Activated CD8-positive, alpha-beta T cell treated with anti-CD3 and anti-CD28 coated beads for 36 hours (primary cell): ENCODE data around the gene COL18A1. TPM values are rescaled to one million over a fixed set of nuclear protein-coding genes. Genes with fewer than 3 reads are reported as not detected.

Experiments used
- ATAC-seq: fragments of 200-7000 bp; cut with Tn5 transposase; one replicate; pipeline ENCODE4 v1.10.0; 2021; ENCODE audit warnings: mild to moderate bottlenecking, moderate library complexity
- CTCF ChIA-PET: fragments of 350-600 bp; sonication (Branson Sonifier 250); formaldehyde crosslinking; loops from one replicate; lab custom pipeline; 2021; ENCODE audit warnings: antibody characterized with exemption; lab: Charles Lee
- POLR2A ChIA-PET: fragments of 350-600 bp; sonication (Branson Sonifier 250); formaldehyde crosslinking; loops from one replicate; lab custom pipeline; 2021; ENCODE audit warnings: antibody characterized with exemption; lab: Charles Lee
- DNase-seq: peaks from one replicate; pipeline ENCODE4 v3.0.0-alpha.2; 2020
- H3K27ac Mint-ChIP-seq: one replicate; pipeline ENCODE4 v1.8.0; 2021; ENCODE audit warnings: mild to moderate bottlenecking, mixed read lengths
- H3K27me3 Mint-ChIP-seq: one replicate; pipeline ENCODE4 v1.8.0; 2021; ENCODE audit warnings: mixed read lengths
- H3K36me3 Mint-ChIP-seq: one replicate; pipeline ENCODE4 v1.8.0; 2021; ENCODE audit warnings: low read depth, mixed read lengths
- H3K4me1 Mint-ChIP-seq: one replicate; pipeline ENCODE4 v1.8.0; 2021; ENCODE audit warnings: low read depth, mixed read lengths
- H3K4me3 Mint-ChIP-seq: one replicate; pipeline ENCODE4 v1.8.0; 2021; ENCODE audit warnings: mild to moderate bottlenecking, moderate library complexity, mixed read lengths
- H3K9me3 Mint-ChIP-seq: one replicate; pipeline ENCODE4 v1.8.0; 2021; ENCODE audit warnings: mixed read lengths
- CTCF ChIP-seq: fragments of 200-600 bp; IDR thresholded peaks from one replicate; pipeline ENCODE4 v1.8.0; 2022; ENCODE audit warnings: antibody characterized with exemption, mild to moderate bottlenecking
- intact Hi-C: fragments of 100-400 bp; cut with micrococcal nuclease; formaldehyde crosslinking; loops from one replicate; pipeline ENCODE4 v1.10.0; 2022
- total RNA-seq, 2 experiments: library from RNA; stranded (reverse); gene quantifications; one replicate each; pipeline ENCODE4 v1.2.3, GENCODE V29; 2021

The COL18A1 gene
- total RNA-seq, 2 experiments from 2014 or later = 9.4 to 9.7 TPM

GRCh38 chr21:45393833-45394638 lies 10.9 kb upstream of the COL18A1 start:
- Mint-ChIP-seq H3K27ac (no peak overlapping the region), H3K36me3 (no peaks in the 10 kb centered on the region), H3K4me1 (no peaks in the 10 kb centered on the region), H3K9me3 (no peaks in the 10 kb centered on the region), H3K27me3 (no peaks in the 10 kb centered on the region), H3K4me3 (no peak overlapping the region)
- ChIA-PET CTCF (no interaction called here), POLR2A (no interaction called here)
- DNase-seq (no peak), ATAC-seq (no peak)
- TF ChIP-seq CTCF = no peak
- intact Hi-C loops = no loop called here

GRCh38 chr21:45396620-45396995 lies 8.4 kb upstream of the COL18A1 start:
- intact Hi-C loops = no loop called here
- no peak for TF ChIP-seq CTCF
- ATAC-seq (no peak), DNase-seq (no peak)
- POLR2A ChIA-PET = interaction anchor here (1.2 kb wide), 1 partner anchor 82 kb away, joined by 3 read pairs; no protein-coding TSS in a partner anchor
- H3K9me3 Mint-ChIP-seq = peaks cover 6% of the 10 kb centered on the region
- H3K27me3 Mint-ChIP-seq = peaks cover 17% of the 10 kb centered on the region
- H3K36me3 Mint-ChIP-seq = no peaks in the 10 kb centered on the region
- no peaks in the 10 kb centered on the region for H3K4me1 Mint-ChIP-seq
- CTCF ChIA-PET = interaction anchor here (1.1 kb wide), 1 partner anchor 104 kb away, joined by 3 read pairs; no protein-coding TSS in a partner anchor
- no peak overlapping the region for H3K27ac Mint-ChIP-seq
- no peak overlapping the region for H3K4me3 Mint-ChIP-seq

- ChIA-PET CTCF (no interaction called here), POLR2A (interaction anchor here (1.2 kb wide), 1 partner anchor 81 kb away, joined by 3 read pairs; no protein-coding TSS in a partner anchor)
- Mint-ChIP-seq H3K36me3 (no peaks in the 10 kb centered on the region), H3K9me3 (peaks cover 7% of the 10 kb centered on the region), H3K27ac (no peak overlapping the region), H3K4me3 (no peak overlapping the region), H3K27me3 (peaks cover 23% of the 10 kb centered on the region), H3K4me1 (no peaks in the 10 kb centered on the region)
- intact Hi-C loops = no loop called here
- TF ChIP-seq CTCF = no peak
- ATAC-seq (no peak), DNase-seq (no peak)
Observed at GRCh38 chr21:45397381-45397780, 7.6 kb upstream of the COL18A1 start.

GRCh38 chr21:45401054-45401518 lies 3.9 kb upstream of the COL18A1 start:
- ATAC-seq = no peak
- Mint-ChIP-seq H3K27ac (no peak overlapping the region), H3K27me3 (peaks cover 39% of the 10 kb centered on the region), H3K36me3 (no peaks in the 10 kb centered on the region), H3K9me3 (peaks cover 7% of the 10 kb centered on the region), H3K4me1 (peaks cover 8% of the 10 kb centered on the region), H3K4me3 (no peak overlapping the region)
- TF ChIP-seq CTCF = no peak
- intact Hi-C loops = no loop called here
- DNase-seq = no peak
- ChIA-PET POLR2A (interaction anchor here (1.0 to 1.5 kb wide), 2 partner anchors 53 to 60 kb away, joined by 4 read pairs; no protein-coding TSS in a partner anchor), CTCF (interaction anchor here (0.8 to 1.3 kb wide), 2 partner anchors 39 to 92 kb away, joined by 4 read pairs; no protein-coding TSS in a partner anchor)
